H1 (cell line): ENCODE results near the gene MAD2L1. TPM values are rescaled to one million over a fixed set of nuclear protein-coding genes. Genes with fewer than 3 reads are reported as not detected.

Experiments used
- CTCF ChIA-PET: fragments of 300-600 bp; sonication (Branson Sonifier 250); formaldehyde crosslinking; loops from one replicate; lab custom pipeline; 2021; ENCODE audit not compliant: partially characterized antibody; lab: Charles Lee
- POLR2A ChIA-PET: fragments of 300-600 bp; sonication (Branson Sonifier 250); formaldehyde crosslinking; loops from one replicate; lab custom pipeline; 2021; ENCODE audit warnings: inconsistent platforms; ENCODE audit not compliant: partially characterized antibody; lab: Charles Lee
- DNase-seq, 2 experiments: peaks; one replicate each; pipeline versions ENCODE4 v3.0.0 to v3.0.0-alpha.2; 2010 to 2022; ENCODE audit warnings: low spot score in 2 of 2, low read depth in 1 of 2, mixed read lengths in 1 of 2
- FAIRE-seq: peaks from 2 replicates; lab custom pipeline; 2011; peaks lifted over from hg19 to GRCh38; lab: Jason Lieb, UNC
- H2AFZ ChIP-seq: 2 replicates; pipeline ENCODE4 v1.8.1; 2012; ENCODE audit warnings: low read length, inconsistent platforms
- H2AK5ac ChIP-seq: 2 replicates; pipeline ENCODE4 v1.6.1; 2013; ENCODE audit warnings: low read depth, low read length
- H2BK120ac ChIP-seq: replicated peaks from 2 replicates; pipeline ENCODE3; 2013; ENCODE audit warnings: low read depth, low read length, inconsistent platforms
- H2BK12ac ChIP-seq: 2 replicates; pipeline ENCODE4 v1.6.1; 2013; ENCODE audit warnings: low read depth, low read length
- H2BK15ac ChIP-seq: 2 replicates; pipeline ENCODE4 v1.6.1; 2013; ENCODE audit warnings: low read length
- H2BK20ac ChIP-seq: 2 replicates; pipeline ENCODE4 v1.6.1; 2013; ENCODE audit warnings: low read length
- H2BK5ac ChIP-seq: 2 replicates; pipeline ENCODE4 v1.6.1; 2013; ENCODE audit warnings: low read depth, low read length
- H3K14ac ChIP-seq: 2 replicates; pipeline ENCODE4 v1.6.1; 2013; ENCODE audit warnings: inconsistent platforms; ENCODE audit not compliant: insufficient read length
- H3K18ac ChIP-seq: 2 replicates; pipeline ENCODE4 v1.6.1; 2013; ENCODE audit warnings: low read length; ENCODE audit errors: extremely low read depth
- H3K23ac ChIP-seq: 2 replicates; pipeline ENCODE4 v1.6.1; 2013; ENCODE audit warnings: inconsistent platforms; ENCODE audit not compliant: insufficient read length
- H3K23me2 ChIP-seq: 2 replicates; pipeline ENCODE4 v1.6.1; 2013; ENCODE audit warnings: low read depth, low read length
- H3K27ac ChIP-seq: 2 replicates; pipeline ENCODE4 v1.6.1; 2011; ENCODE audit warnings: low read depth, low read length, inconsistent platforms
- H3K27me3 ChIP-seq, 4 experiments: replicated peaks in 1 of 4; 1 replicate in 1 of 4; 2 replicates in 3 of 4; pipeline versions ENCODE4 v1.6.1 to v1.8.1; 2011 to 2013; ENCODE audit warnings: low read length in 3 of 4, mild to moderate bottlenecking in 3 of 4, inconsistent platforms in 2 of 4, mixed read lengths in 2 of 4, moderate library complexity in 1 of 4; ENCODE audit not compliant: control insufficient read depth in 3 of 4, insufficient read depth in 3 of 4; ENCODE audit errors: extremely low read depth in 1 of 4
- H3K36me3 ChIP-seq, 4 experiments: 2 replicates each; pipeline versions ENCODE4 v1.6.1 to v1.8.1; 2011 to 2013; ENCODE audit warnings: mild to moderate bottlenecking in 4 of 4, low read length in 3 of 4, moderate library complexity in 2 of 4, control low read depth in 1 of 4, inconsistent platforms in 1 of 4; ENCODE audit not compliant: insufficient read depth in 4 of 4, control insufficient read depth in 2 of 4
- H3K4ac ChIP-seq: replicated peaks from 2 replicates; pipeline ENCODE3; 2013; ENCODE audit warnings: low read length, low read depth, mixed read lengths, inconsistent platforms; ENCODE audit not compliant: insufficient read length
- H3K4me1 ChIP-seq, 4 experiments: replicated peaks in 1 of 4; 1 replicate in 1 of 4; 2 replicates in 3 of 4; pipeline versions ENCODE4 v1.6.1 to v1.8.1; 2011 to 2013; ENCODE audit warnings: low read length in 3 of 4, inconsistent platforms in 2 of 4, mixed read lengths in 1 of 4; ENCODE audit not compliant: insufficient read depth in 4 of 4, control insufficient read depth in 3 of 4
- H3K4me2 ChIP-seq, 2 experiments: 2 replicates each; pipeline versions ENCODE4 v1.6.1 to v1.8.1; 2011 to 2013; ENCODE audit warnings: low read depth in 2 of 2, low read length in 2 of 2, control low read depth in 1 of 2, inconsistent platforms in 1 of 2, mild to moderate bottlenecking in 1 of 2; ENCODE audit not compliant: insufficient read depth in 1 of 2
- H3K4me3 ChIP-seq, 4 experiments: fragments of 200-600, 300-600 bp in 1 of 4; sonication (generic), shearing (Covaris generic), sonication (Bioruptor Twin) in 1 of 4; 2 replicates each; pipeline versions ENCODE4 v1.5.1 to v1.8.1; 2011 to 2016; ENCODE audit warnings: low read length in 4 of 4, low read depth in 3 of 4, control low read depth in 2 of 4, inconsistent platforms in 2 of 4, mild to moderate bottlenecking in 2 of 4, mixed read lengths in 1 of 4, moderate library complexity in 1 of 4; ENCODE audit not compliant: insufficient read depth in 2 of 4; ENCODE audit errors: extremely low read depth in 1 of 4
- H3K56ac ChIP-seq: replicated peaks from 2 replicates; pipeline ENCODE3; 2013; ENCODE audit warnings: low read depth, mild to moderate bottlenecking, mixed read lengths, low read length, inconsistent platforms; ENCODE audit not compliant: insufficient read length
- H3K79me1 ChIP-seq: 2 replicates; pipeline ENCODE4 v1.6.1; 2013; ENCODE audit warnings: low read depth, low read length, control low read depth
- H3K79me2 ChIP-seq, 2 experiments: 2 replicates each; pipeline versions ENCODE4 v1.6.1 to v1.8.1; 2012 to 2013; ENCODE audit warnings: low read length in 2 of 2, mild to moderate bottlenecking in 2 of 2, inconsistent platforms in 1 of 2; ENCODE audit not compliant: insufficient read depth in 2 of 2, control insufficient read depth in 1 of 2
- H3K9ac ChIP-seq, 4 experiments: replicated peaks in 1 of 4; 1 replicate in 1 of 4; 2 replicates in 3 of 4; pipeline versions ENCODE4 v1.6.1 to v1.8.1; 2011 to 2013; ENCODE audit warnings: low read depth in 3 of 4, low read length in 3 of 4, control low read depth in 2 of 4, mild to moderate bottlenecking in 2 of 4, moderate library complexity in 2 of 4, inconsistent platforms in 1 of 4; ENCODE audit errors: extremely low read depth in 1 of 4
- H3K9me3 ChIP-seq, 2 experiments: 2 replicates each; pipeline versions ENCODE4 v1.6.1 to v1.8.1; 2012 to 2013; ENCODE audit warnings: mild to moderate bottlenecking in 2 of 2, moderate library complexity in 2 of 2, control low read depth in 1 of 2, inconsistent platforms in 1 of 2, low read depth in 1 of 2, low read length in 1 of 2, mixed read lengths in 1 of 2; ENCODE audit not compliant: insufficient read depth in 2 of 2
- H4K20me1 ChIP-seq, 2 experiments: replicated peaks in 1 of 2; 2 replicates each; pipeline versions ENCODE3 to v1.8.1; 2011 to 2013; ENCODE audit warnings: inconsistent platforms in 2 of 2, low read length in 2 of 2, mild to moderate bottlenecking in 1 of 2; ENCODE audit not compliant: insufficient read depth in 2 of 2, control insufficient read depth in 1 of 2
- H4K5ac ChIP-seq: 2 replicates; pipeline ENCODE4 v1.6.1; 2013; ENCODE audit warnings: low read length, low read depth, mixed read lengths, inconsistent platforms; ENCODE audit not compliant: insufficient read length
- H4K8ac ChIP-seq: 2 replicates; pipeline ENCODE4 v1.8.0; 2013; ENCODE audit warnings: mild to moderate bottlenecking, moderate library complexity, low read length, inconsistent platforms; ENCODE audit not compliant: insufficient read depth; ENCODE audit errors: extremely low read depth
- H4K91ac ChIP-seq: replicated peaks from 2 replicates; pipeline ENCODE3; 2013; ENCODE audit warnings: low read length, mixed read lengths, inconsistent platforms; ENCODE audit not compliant: insufficient read length
- BRCA1 ChIP-seq: IDR thresholded peaks from 2 replicates; pipeline ENCODE4 v1.6.1; 2012; ENCODE audit warnings: low read depth, low read length, improper control_type of control experiment
- CEBPB ChIP-seq: IDR thresholded peaks from 2 replicates; pipeline ENCODE4 v1.6.1; 2012; ENCODE audit warnings: low read depth, low read length
- FOSL1 ChIP-seq: IDR thresholded peaks from 2 replicates; pipeline ENCODE4 v1.6.1; 2011; ENCODE audit warnings: mild to moderate bottlenecking, low read depth, low read length, moderate library complexity; ENCODE audit not compliant: insufficient read depth
- HDAC2 ChIP-seq, 2 experiments: fragments of 300-600 bp in 1 of 2; sonication (generic) in 1 of 2; IDR thresholded peaks; 2 replicates each; pipeline ENCODE4 v1.6.1; 2011 to 2012; ENCODE audit warnings: low read depth in 2 of 2, low read length in 2 of 2, mild to moderate bottlenecking in 2 of 2, moderate library complexity in 2 of 2, borderline replicate concordance in 1 of 2, inconsistent platforms in 1 of 2
- JUND ChIP-seq: IDR thresholded peaks from 2 replicates; pipeline ENCODE4 v1.6.1; 2011; ENCODE audit warnings: mild to moderate bottlenecking, improper control_type of control experiment, low read length
- KDM1A ChIP-seq: fragments of 200-600, 300-600 bp; sonication (generic); IDR thresholded peaks from 2 replicates; pipeline ENCODE4 v1.7.1; 2016; ENCODE audit warnings: mild to moderate bottlenecking, low read length, borderline replicate concordance
- RAD21 ChIP-seq, 2 experiments: IDR thresholded peaks in 1 of 2; conservative IDR thresholded peaks in 1 of 2; 2 replicates each; pipeline ENCODE4 v1.6.1; 2011; ENCODE audit warnings: low read depth in 2 of 2, low read length in 2 of 2, improper control_type of control experiment in 1 of 2, inconsistent platforms in 1 of 2, mild to moderate bottlenecking in 1 of 2, moderate library complexity in 1 of 2
- SAP30 ChIP-seq: fragments of 300-600 bp; sonication (generic); IDR thresholded peaks from 2 replicates; pipeline ENCODE4 v1.7.1; 2012; ENCODE audit warnings: low read length, moderate library complexity, mild to moderate bottlenecking, inconsistent platforms; ENCODE audit not compliant: insufficient read depth, insufficient replicate concordance
- SIRT6 ChIP-seq: IDR thresholded peaks from one replicate; pipeline ENCODE4 v1.7.1; 2012; ENCODE audit warnings: low read length, inconsistent platforms
- SRF ChIP-seq: IDR thresholded peaks from 2 replicates; pipeline ENCODE4 v1.6.1; 2011; ENCODE audit warnings: mild to moderate bottlenecking, low read depth, low read length, moderate library complexity
- TAF7 ChIP-seq: optimal IDR thresholded peaks from 2 replicates; pipeline ENCODE3; 2011; ENCODE audit warnings: low read depth, mild to moderate bottlenecking, inconsistent platforms, low read length, moderate library complexity, borderline replicate concordance
- TBP ChIP-seq: IDR thresholded peaks from 2 replicates; pipeline ENCODE4 v1.6.1; 2011; ENCODE audit warnings: low read depth, low read length, improper control_type of control experiment
- YY1 ChIP-seq: IDR thresholded peaks from 2 replicates; pipeline ENCODE4 v1.6.1; 2011; ENCODE audit warnings: low read depth, mild to moderate bottlenecking, low read length
- polyA plus RNA-seq, 7 experiments: library from polyadenylated mRNA; depleted of rRNA in 3 of 7; stranded (reverse) in 5 of 7; unstranded in 2 of 7; fragments of >200 nt in 5 of 7; fragments of 200-250 nt in 2 of 7; gene quantifications; 1 replicate in 5 of 7; 2 replicates in 1 of 7; 4 replicates in 1 of 7; pipeline versions ENCODE4 v1.2.1 to v1.2.3, GENCODE V29; 2011 to 2013; ENCODE audit warnings: missing spikeins in 2 of 7, mixed read lengths in 2 of 7
- total RNA-seq: library from RNA; stranded (reverse); fragmentation: NEBNext Ultra II Directional; extraction: Animal tissue kit (Norgen Biotek cat#: 25700); gene quantifications from 2 replicates; pipeline ENCODE4 v1.2.1, GENCODE V29; 2021
- TF ChIP-seq, protein P1 (sequence below): IDR thresholded peaks from 2 replicates; pipeline ENCODE4 v1.6.1; 2011; ENCODE audit warnings: low read length, improper control_type of control experiment

Gene MAD2L1
- total and polyA plus RNA-seq, 2 of the 8 experiments (the other 6 are each of a cell fraction or from before 2014, with no cell fraction given) = 51.1 to 88.1 TPM

DNA sequence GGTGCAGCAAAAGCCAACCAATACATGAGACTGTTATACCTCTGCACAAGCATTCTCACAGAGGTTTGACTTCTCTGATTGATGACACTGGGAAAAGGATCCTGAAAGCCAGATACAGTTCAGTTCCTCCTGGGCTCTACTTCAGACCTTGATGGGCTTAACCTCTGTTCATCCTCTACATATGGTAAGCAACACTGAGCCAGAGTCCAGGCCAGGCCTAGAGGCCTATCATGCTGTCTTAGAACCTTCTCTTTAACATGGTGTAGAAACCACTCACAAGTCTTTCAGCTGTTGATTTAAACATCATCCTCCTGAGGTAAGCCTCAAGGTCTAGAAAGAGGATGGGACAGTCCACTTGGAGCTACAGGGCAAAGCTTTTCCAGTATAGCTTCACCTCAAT lies 9.2 kb downstream of the MAD2L1 start:
- H3K36me3 ChIP-seq = peaks cover 3 to 57% (median 31%) of the 10 kb centered on the region in 4 experiments; a peak in 6 of 8 replicates
- H3K4ac ChIP-seq = no peak overlapping the region
- no peak overlapping the region for H3K9ac ChIP-seq
- H4K91ac ChIP-seq = no peak overlapping the region
- FAIRE-seq (no peak), DNase-seq (no peak)
- H2BK120ac ChIP-seq = no peak overlapping the region
- no peaks in the 10 kb centered on the region for H3K9me3 ChIP-seq
- no peak overlapping the region for H3K56ac ChIP-seq
- H3K23ac ChIP-seq = no peak overlapping the region
- H3K23me2 ChIP-seq = no peaks in the 10 kb centered on the region
- no peak overlapping the region for H2AK5ac ChIP-seq
- no peak overlapping the region for H3K4me3 ChIP-seq
- peaks cover 4 to 5% of the 10 kb centered on the region in 2 experiments for H4K20me1 ChIP-seq
- H4K5ac ChIP-seq = no peak overlapping the region
- no peak overlapping the region for H2AFZ ChIP-seq
- no peaks in the 10 kb centered on the region for H3K27me3 ChIP-seq
- no peak overlapping the region for H3K4me2 ChIP-seq
- ChIA-PET POLR2A (interaction anchor here (1.0 to 1.4 kb wide), 4 partner anchors 11 to 429 kb away, joined by 3 to 5 read pairs (median 4); partner anchors contain the start of gene PDE5A), CTCF (interaction anchor here (0.6 to 1.7 kb wide), 7 partner anchors 8 to 428 kb away, joined by 3 to 6 read pairs (median 3); partner anchors contain the start of gene PDE5A)
- H3K14ac ChIP-seq = no peak overlapping the region
- no peak overlapping the region for H4K8ac ChIP-seq
- no peak overlapping the region for H2BK12ac ChIP-seq
- no peaks in the 10 kb centered on the region for H3K4me1 ChIP-seq
- H3K79me2 ChIP-seq = peaks cover 0 to 10% of the 10 kb centered on the region in 2 experiments; a peak in 2 of 4 replicates
- no peak overlapping the region for H2BK15ac ChIP-seq
- H2BK20ac ChIP-seq = no peak overlapping the region
- no peaks in the 10 kb centered on the region for H3K79me1 ChIP-seq
- H3K27ac ChIP-seq = no peak overlapping the region
- no peak overlapping the region for H3K18ac ChIP-seq
- no peak overlapping the region for H2BK5ac ChIP-seq
- TF ChIP-seq SRF (no peak), TBP (no peak), TAF7 (no peak), SAP30 (no peak), BRCA1 (no peak), KDM1A (no peak), RAD21 (IDR thresholded peaks at IDR 0.05 in 1 of 2, conservative IDR thresholded peaks at IDR 0.05 in 1 of 2; ENCODE audit: low read depth in 2 of 2, low read length in 2 of 2) (no peak), JUND (no peak), CEBPB (no peak), YY1 (no peak), FOSL1 (no peak), SIRT6 (no peak), HDAC2 (IDR thresholded peaks at IDR 0.05; ENCODE audit: borderline replicate concordance in 1 of 2, low read depth in 2 of 2, low read length in 2 of 2) (no peak)
- TF ChIP-seq, protein P1, sequence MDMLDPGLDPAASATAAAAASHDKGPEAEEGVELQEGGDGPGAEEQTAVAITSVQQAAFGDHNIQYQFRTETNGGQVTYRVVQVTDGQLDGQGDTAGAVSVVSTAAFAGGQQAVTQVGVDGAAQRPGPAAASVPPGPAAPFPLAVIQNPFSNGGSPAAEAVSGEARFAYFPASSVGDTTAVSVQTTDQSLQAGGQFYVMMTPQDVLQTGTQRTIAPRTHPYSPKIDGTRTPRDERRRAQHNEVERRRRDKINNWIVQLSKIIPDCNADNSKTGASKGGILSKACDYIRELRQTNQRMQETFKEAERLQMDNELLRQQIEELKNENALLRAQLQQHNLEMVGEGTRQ = no peak
